LNCAP (cell line): Measurements from ENCODE around the gene ARHGEF12.

Experiments used
- CTCF ChIP-seq: fragments of 450-650 bp; IDR thresholded peaks from 2 replicates; pipeline ENCODE4 v1.5.1; 2017; ENCODE audit warnings: mild to moderate bottlenecking

Gene ARHGEF12

DNA sequence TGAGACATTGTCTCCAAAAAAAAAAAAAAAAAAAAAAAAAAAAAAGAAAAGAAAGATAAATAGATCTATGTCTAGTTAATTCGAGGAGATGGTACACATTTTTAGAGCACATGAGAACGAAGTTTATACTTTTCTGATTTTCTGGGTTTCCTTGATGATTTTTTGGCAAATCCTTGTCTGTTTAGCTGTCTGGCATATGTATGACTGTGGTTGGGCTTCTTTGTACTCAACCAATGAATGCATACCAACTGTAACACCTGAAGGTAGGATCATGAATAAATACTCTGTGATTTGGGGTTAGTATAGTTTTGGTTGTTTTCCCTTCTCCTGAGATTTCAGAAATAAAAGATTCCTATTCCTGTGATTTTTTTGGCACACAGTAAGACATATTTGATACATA lies 63.1 kb downstream of the ARHGEF12 start:
- no peak for TF ChIP-seq CTCF

- TF ChIP-seq CTCF: no peak
Measured at GRCh38 chr11:120400564-120401364, 64.6 kb downstream of the ARHGEF12 start.

- no peak for TF ChIP-seq CTCF
Measured at GRCh38 chr11:120401506-120401905, 65.3 kb downstream of the ARHGEF12 start.

DNA sequence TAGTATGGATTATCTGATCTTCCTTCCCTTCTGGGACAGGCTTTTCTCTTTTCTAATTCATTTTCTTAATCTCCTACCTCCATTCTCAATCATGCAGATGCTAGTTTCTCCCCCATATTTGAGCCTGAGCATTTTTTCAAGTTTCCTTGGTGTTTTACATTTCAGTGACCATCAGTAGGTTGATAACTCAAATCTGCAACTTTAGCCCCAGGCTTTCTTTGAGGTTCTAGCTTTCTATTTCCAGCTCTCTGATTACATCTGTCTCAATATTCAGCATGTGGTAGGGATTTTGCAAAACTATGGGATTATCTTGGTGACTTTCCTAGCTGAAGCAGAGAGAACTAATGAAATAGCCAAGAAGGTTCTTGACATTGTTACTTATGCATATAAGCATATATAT lies 67.8 kb downstream of the ARHGEF12 start:
- TF ChIP-seq CTCF: no peak

- no peak for TF ChIP-seq CTCF
Measured at GRCh38 chr11:120404495-120404894, 68.3 kb downstream of the ARHGEF12 start.

DNA sequence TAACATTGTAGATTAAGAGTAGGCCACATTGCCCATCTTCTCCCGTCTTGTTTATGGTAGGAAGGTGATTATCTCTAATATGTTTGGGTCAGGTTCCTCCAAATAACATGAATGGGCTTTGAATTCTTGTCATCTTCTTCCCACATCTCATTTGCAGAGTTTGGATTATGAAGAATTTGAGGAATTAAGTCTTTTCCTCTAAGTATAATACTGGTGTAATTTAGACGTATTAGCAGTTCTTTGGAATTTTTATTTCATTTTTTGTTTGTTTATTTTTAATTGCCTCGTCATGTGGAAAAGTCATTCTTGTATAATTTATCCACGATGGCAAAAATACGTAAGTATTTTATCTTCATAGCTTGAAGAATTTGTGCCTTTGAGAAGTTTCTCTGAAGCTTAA lies 73.4 kb downstream of the ARHGEF12 start:
- TF ChIP-seq CTCF: no peak

DNA sequence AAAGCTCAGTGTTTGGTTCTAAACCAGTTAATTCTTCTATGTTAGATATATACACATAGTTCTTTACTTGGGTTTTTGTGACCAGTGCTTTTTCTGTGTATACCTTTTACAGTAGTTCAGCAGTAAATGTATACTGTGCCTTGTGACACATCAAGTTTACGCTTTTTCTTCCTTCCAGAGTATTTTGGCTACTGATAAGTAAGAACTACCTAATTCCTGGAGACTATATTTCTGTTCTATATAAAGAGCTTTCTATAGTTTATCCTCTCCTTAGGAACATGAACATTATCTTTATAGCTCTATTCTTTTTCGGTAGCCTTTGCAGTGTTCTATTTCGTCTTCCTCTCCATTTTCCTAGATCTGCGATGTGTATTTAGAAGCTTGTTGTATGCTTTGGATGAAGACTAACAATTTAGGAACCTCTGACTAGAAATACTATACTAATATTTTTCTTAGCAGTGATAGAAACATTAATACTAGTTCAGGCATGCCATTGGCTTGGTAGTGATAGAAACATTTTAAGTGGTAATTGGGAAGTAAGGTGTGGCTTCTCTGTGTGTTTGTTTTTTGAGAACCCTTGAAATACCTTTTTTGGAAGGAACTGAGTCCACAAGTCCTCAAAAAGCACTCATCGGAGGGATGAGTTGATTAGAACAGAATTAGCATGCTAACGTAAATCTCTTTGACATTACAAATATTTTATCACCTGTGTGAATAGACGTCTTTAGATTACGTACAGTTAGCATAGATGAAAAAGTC lies 74.6 kb downstream of the ARHGEF12 start:
- TF ChIP-seq CTCF: no peak
